GM12891 (cell line): ENCODE measurements around the gene DIS3L2.

ENCODE experiments used
- DNase-seq: peaks from one replicate; pipeline ENCODE4 v3.0.0; 2011; ENCODE audit warnings: low spot score; ENCODE audit not compliant: insufficient read length
- FAIRE-seq: peaks from 2 replicates; lab custom pipeline; 2011; peaks lifted over from hg19 to GRCh38; lab: Jason Lieb, UNC
- PAX5 ChIP-seq: IDR thresholded peaks from 2 replicates; pipeline ENCODE4 v1.6.1; 2011; ENCODE audit warnings: low read length, moderate library complexity, mild to moderate bottlenecking; ENCODE audit not compliant: insufficient read depth, severe bottlenecking
- POLR2A ChIP-seq: IDR thresholded peaks from 2 replicates; pipeline ENCODE4 v1.6.1; 2011; ENCODE audit warnings: low read depth, low read length, control low read depth
- POLR2AphosphoS5 ChIP-seq: IDR thresholded peaks from 2 replicates; pipeline ENCODE4 v1.6.1; 2011; ENCODE audit warnings: low read depth, low read length, control low read depth
- POU2F2 ChIP-seq: IDR thresholded peaks from 2 replicates; pipeline ENCODE4 v1.6.1; 2011; ENCODE audit warnings: low read depth, mild to moderate bottlenecking, control low read depth, low read length, moderate library complexity
- SPI1 ChIP-seq: IDR thresholded peaks from 2 replicates; pipeline ENCODE4 v1.6.1; 2011; ENCODE audit warnings: low read depth, low read length, control low read depth
- TAF1 ChIP-seq: IDR thresholded peaks from 2 replicates; pipeline ENCODE4 v1.6.1; 2011; ENCODE audit warnings: low read depth, low read length, control low read depth

DIS3L2 gene

GRCh38 chr2:232213176-232213575, 251.7 kb downstream of the DIS3L2 start:
- DNase-seq: no peak
- no peak for TF ChIP-seq SPI1
- TF ChIP-seq PAX5: no peak
- TF ChIP-seq POU2F2: no peak
- TF ChIP-seq POLR2A: no peak
- TF ChIP-seq POLR2AphosphoS5: no peak
- TF ChIP-seq TAF1: no peak
- no peak for FAIRE-seq

GRCh38 chr2:232214053-232214452, 252.5 kb downstream of the DIS3L2 start:
- TF ChIP-seq TAF1: no peak
- no peak for TF ChIP-seq POLR2A
- TF ChIP-seq PAX5: no peak
- TF ChIP-seq POLR2AphosphoS5: no peak
- no peak for TF ChIP-seq POU2F2
- TF ChIP-seq SPI1: no peak
- FAIRE-seq: no peak

GRCh38 chr2:232216028-232216427, 254.5 kb downstream of the DIS3L2 start:
- TF ChIP-seq TAF1 (no peak), PAX5 (no peak), POLR2A (no peak), POLR2AphosphoS5 (no peak), SPI1 (no peak), POU2F2 (no peak)
- FAIRE-seq (no peak), DNase-seq (no peak)

More at GRCh38 chr2:232214053-232214452, 252.5 kb downstream of the DIS3L2 start:
- no peak for DNase-seq

GRCh38 chr2:232218778-232219495, 257.4 kb downstream of the DIS3L2 start:
- TF ChIP-seq PAX5: no peak
- TF ChIP-seq TAF1: no peak
- no peak for TF ChIP-seq POU2F2
- TF ChIP-seq POLR2AphosphoS5: no peak
- no peak for TF ChIP-seq POLR2A
- no peak for TF ChIP-seq SPI1
- DNase-seq (no peak), FAIRE-seq (no peak)

GRCh38 chr2:232219496-232219870, 258.0 kb downstream of the DIS3L2 start:
- DNase-seq (no peak), FAIRE-seq (no peak)
- TF ChIP-seq POLR2A (no peak), SPI1 (peak; percentile 59), PAX5 (no peak)

- FAIRE-seq (no peak), DNase-seq (no peak)
- TF ChIP-seq POLR2A (no peak), POU2F2 (no peak), TAF1 (no peak), SPI1 (no peak), PAX5 (no peak), POLR2AphosphoS5 (no peak)
Measured at GRCh38 chr2:232219932-232220331, 258.4 kb downstream of the DIS3L2 start.

- FAIRE-seq (no peak), DNase-seq (no peak)
- no peak for TF ChIP-seq POU2F2
- no peak for TF ChIP-seq TAF1
- no peak for TF ChIP-seq POLR2AphosphoS5
Measured at GRCh38 chr2:232225429-232225828, 263.9 kb downstream of the DIS3L2 start.

- no peak for DNase-seq
- TF ChIP-seq POLR2AphosphoS5 (no peak), PAX5 (no peak), TAF1 (no peak), POLR2A (no peak), POU2F2 (no peak), SPI1 (no peak)
- no peak for FAIRE-seq
Measured at GRCh38 chr2:232225895-232226294, 264.4 kb downstream of the DIS3L2 start.

GRCh38 chr2:232228332-232228731, 266.8 kb downstream of the DIS3L2 start:
- TF ChIP-seq TAF1 (no peak), POU2F2 (no peak), POLR2A (no peak), PAX5 (no peak)
- FAIRE-seq (no peak), DNase-seq (no peak)

- TF ChIP-seq TAF1 (no peak), POU2F2 (no peak), SPI1 (no peak), POLR2AphosphoS5 (no peak)
- DNase-seq: no peak
- FAIRE-seq: no peak
Measured at GRCh38 chr2:232228971-232229894, 267.7 kb downstream of the DIS3L2 start.
